Endothelial cell (in vitro differentiated cells): Measurements from ENCODE around the gene ATP10A. TPM values are rescaled to one million over a fixed set of nuclear protein-coding genes. Genes with fewer than 3 reads are reported as not detected.

Experiments
- DNase-seq: peaks from one replicate; pipeline ENCODE4 v3.0.0; 2021; ENCODE audit warnings: low spot score
- H3K27ac Mint-ChIP-seq: one replicate; pipeline ENCODE4 v1.8.0; 2021; ENCODE audit warnings: mixed read lengths, inconsistent platforms; ENCODE audit not compliant: unreplicated experiment
- H3K27me3 Mint-ChIP-seq: one replicate; pipeline ENCODE4 v1.8.0; 2021; ENCODE audit warnings: mild to moderate bottlenecking, moderate library complexity, mixed read lengths, inconsistent platforms; ENCODE audit not compliant: unreplicated experiment
- H3K36me3 Mint-ChIP-seq: one replicate; pipeline ENCODE4 v1.8.0; 2021; ENCODE audit warnings: mild to moderate bottlenecking, low read depth, mixed read lengths, inconsistent platforms; ENCODE audit not compliant: unreplicated experiment
- H3K4me1 Mint-ChIP-seq: one replicate; pipeline ENCODE4 v1.8.0; 2021; ENCODE audit warnings: mild to moderate bottlenecking, mixed read lengths, inconsistent platforms; ENCODE audit not compliant: unreplicated experiment
- H3K4me3 Mint-ChIP-seq: one replicate; pipeline ENCODE4 v1.8.0; 2021; ENCODE audit warnings: mild to moderate bottlenecking, mixed read lengths, inconsistent platforms; ENCODE audit not compliant: unreplicated experiment
- H3K9me3 Mint-ChIP-seq: one replicate; pipeline ENCODE4 v1.8.0; 2021; ENCODE audit warnings: mixed read lengths, inconsistent platforms; ENCODE audit not compliant: unreplicated experiment
- total RNA-seq: library from RNA; stranded (reverse); fragmentation: NEBNext Ultra II Directional; extraction: Animal tissue kit (Norgen Biotek cat#: 25700); gene quantifications from one replicate; pipeline ENCODE4 v1.2.1, GENCODE V29; 2021; ENCODE audit not compliant: unreplicated experiment
- TF ChIP-seq, protein P1 (sequence below): fragments of 200-600 bp; sonication (generic); IDR thresholded peaks from one replicate; pipeline ENCODE4 v1.5.0; 2021; ENCODE audit warnings: antibody characterized with exemption; ENCODE audit not compliant: unreplicated experiment

Gene ATP10A
- total RNA-seq, 1 donor from 2014 or later, result 0.13 TPM

DNA sequence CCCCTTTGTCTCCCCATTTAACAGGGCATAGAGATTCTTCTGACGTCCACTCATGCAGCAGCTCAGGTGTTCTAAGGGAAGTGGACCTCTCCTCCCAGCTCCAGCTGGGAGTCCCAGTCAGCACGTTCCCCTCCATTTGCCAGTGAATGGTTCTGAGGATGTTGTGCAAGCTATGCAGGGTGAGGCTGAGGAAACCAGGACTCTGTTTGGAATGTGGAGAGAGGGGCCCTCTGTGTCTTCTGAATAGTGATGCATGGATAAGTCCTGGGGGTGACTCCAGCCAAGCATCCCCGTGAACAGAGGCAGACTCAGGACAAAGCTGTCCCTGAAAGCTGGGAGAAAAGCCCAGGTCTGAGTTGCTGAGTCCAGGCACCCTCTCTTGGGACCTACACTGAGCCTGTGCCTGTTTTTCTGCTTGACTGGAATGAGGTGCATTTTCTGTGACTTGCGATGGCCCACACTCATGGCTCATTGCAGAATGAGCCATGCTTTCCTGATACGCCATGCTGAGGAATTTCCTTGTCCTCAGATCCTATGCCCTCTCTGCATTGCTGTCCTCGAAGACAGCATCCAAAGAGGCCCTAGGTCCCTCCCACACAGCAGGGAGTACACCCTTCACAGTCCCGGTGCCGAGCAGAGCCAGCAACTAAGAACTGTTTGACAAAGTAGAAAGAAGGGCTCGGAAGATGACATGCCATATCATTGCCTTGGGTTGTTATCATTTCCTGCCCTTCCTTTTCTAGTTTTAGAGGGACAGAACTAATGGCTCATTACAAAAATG lies 185.2 kb downstream of the ATP10A start:
- no peak overlapping the region for H3K4me3 Mint-ChIP-seq
- no peak for DNase-seq
- no peak overlapping the region for H3K27ac Mint-ChIP-seq
- no peaks in the 10 kb centered on the region for H3K36me3 Mint-ChIP-seq
- TF ChIP-seq, protein P1, sequence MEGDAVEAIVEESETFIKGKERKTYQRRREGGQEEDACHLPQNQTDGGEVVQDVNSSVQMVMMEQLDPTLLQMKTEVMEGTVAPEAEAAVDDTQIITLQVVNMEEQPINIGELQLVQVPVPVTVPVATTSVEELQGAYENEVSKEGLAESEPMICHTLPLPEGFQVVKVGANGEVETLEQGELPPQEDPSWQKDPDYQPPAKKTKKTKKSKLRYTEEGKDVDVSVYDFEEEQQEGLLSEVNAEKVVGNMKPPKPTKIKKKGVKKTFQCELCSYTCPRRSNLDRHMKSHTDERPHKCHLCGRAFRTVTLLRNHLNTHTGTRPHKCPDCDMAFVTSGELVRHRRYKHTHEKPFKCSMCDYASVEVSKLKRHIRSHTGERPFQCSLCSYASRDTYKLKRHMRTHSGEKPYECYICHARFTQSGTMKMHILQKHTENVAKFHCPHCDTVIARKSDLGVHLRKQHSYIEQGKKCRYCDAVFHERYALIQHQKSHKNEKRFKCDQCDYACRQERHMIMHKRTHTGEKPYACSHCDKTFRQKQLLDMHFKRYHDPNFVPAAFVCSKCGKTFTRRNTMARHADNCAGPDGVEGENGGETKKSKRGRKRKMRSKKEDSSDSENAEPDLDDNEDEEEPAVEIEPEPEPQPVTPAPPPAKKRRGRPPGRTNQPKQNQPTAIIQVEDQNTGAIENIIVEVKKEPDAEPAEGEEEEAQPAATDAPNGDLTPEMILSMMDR, result no peak
- peaks cover 3% of the 10 kb centered on the region for H3K4me1 Mint-ChIP-seq
- peaks cover 4% of the 10 kb centered on the region for H3K27me3 Mint-ChIP-seq
- no peaks in the 10 kb centered on the region for H3K9me3 Mint-ChIP-seq

DNA sequence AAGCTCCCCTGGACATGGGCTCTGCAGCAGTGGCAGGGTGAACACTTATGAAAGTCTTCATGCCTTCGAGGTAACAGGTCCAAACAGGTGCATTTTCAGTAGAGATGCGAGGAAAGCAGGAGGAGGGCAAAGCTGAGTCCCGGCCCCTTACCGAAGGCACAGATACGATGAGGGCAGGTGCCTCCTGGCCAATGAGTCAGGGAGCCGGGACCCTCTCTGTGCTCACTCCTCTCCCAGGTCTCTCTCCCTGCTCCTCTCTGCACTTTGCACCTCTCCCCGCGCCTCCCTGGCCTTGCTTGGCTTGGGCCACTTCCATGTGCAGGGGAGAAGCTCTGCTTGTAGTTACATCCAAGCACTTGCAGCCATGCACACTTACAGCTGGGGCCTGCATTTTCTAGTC lies 187.1 kb downstream of the ATP10A start:
- no peak for DNase-seq
- peaks cover 1% of the 10 kb centered on the region for H3K27me3 Mint-ChIP-seq
- H3K4me1 Mint-ChIP-seq, result peaks cover 5% of the 10 kb centered on the region
- H3K36me3 Mint-ChIP-seq, result no peaks in the 10 kb centered on the region
- no peak overlapping the region for H3K27ac Mint-ChIP-seq
- TF ChIP-seq, protein P1, result no peak
- no peak overlapping the region for H3K4me3 Mint-ChIP-seq
- H3K9me3 Mint-ChIP-seq, result no peaks in the 10 kb centered on the region

DNA sequence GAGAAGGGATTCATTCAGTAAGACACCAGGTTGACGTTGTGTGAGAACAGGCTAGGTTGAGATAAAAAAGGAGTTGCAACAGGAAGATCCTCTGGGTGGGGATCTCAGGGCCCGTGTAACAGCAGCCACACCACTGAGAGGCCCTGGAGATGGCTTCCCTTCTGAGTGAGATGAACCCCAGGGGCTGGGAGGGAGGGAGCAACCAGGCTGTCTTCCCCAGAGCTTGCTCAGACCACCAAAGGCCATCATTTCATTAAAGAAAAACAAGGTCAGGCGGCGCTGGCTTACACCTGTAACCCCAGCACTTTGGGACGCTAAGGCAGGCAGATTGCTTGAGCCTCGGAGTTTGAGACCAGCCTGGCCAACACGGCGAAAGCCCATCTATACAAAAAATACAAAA lies 187.7 kb downstream of the ATP10A start:
- H3K27ac Mint-ChIP-seq, result no peak overlapping the region
- no peak for DNase-seq
- peaks cover 1% of the 10 kb centered on the region for H3K27me3 Mint-ChIP-seq
- TF ChIP-seq, protein P1, result no peak
- no peak overlapping the region for H3K4me3 Mint-ChIP-seq
- H3K9me3 Mint-ChIP-seq, result no peaks in the 10 kb centered on the region
- H3K36me3 Mint-ChIP-seq, result no peaks in the 10 kb centered on the region
- H3K4me1 Mint-ChIP-seq, result peaks cover 11% of the 10 kb centered on the region

DNA sequence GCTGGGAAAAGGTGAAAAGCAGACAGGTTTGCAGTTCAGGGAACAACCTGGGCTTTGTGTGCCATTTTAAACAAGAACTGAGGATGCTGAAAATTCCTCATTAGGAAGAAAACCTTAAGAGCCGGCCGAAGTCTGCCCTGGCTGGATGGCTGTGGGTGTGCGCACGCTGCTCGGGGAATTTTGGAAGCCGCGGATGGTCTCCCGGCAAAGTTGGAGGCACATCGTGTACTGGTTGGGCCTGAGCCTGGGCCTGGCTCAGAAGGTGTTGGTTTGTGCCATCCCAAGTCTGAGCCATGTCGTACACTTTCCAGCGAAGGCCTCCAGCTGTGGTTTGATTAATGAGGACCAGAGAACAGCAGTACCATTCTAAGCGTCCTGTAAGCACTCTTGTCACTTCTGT lies 188.2 kb downstream of the ATP10A start:
- peaks cover 5% of the 10 kb centered on the region for H3K27me3 Mint-ChIP-seq
- H3K27ac Mint-ChIP-seq, result no peak overlapping the region
- H3K9me3 Mint-ChIP-seq, result no peaks in the 10 kb centered on the region
- H3K36me3 Mint-ChIP-seq, result no peaks in the 10 kb centered on the region
- H3K4me3 Mint-ChIP-seq, result no peak overlapping the region
- TF ChIP-seq, protein P1, result no peak
- no peak for DNase-seq
- peaks cover 15% of the 10 kb centered on the region for H3K4me1 Mint-ChIP-seq

DNA sequence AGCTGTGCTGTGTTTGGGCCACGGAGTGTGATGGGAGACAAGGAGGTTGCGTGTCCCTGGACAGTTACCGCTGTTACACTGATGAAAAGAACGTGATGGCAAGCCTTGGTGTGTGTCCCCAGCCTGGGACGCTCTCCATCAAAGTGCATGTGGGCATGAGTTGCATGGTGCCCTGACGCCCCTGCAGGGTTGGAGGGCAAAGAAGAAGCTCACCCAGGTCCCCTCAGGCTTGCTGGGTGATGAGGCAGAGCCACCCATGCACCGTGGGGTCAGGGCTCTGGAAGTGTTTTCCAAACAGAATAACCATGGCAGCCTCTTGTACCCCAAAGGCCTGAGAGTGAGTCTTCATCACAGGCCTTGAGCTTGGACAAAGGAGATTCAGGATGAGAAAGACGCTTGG lies 189.2 kb downstream of the ATP10A start:
- H3K4me3 Mint-ChIP-seq, result no peak overlapping the region
- peaks cover 17% of the 10 kb centered on the region for H3K4me1 Mint-ChIP-seq
- no peak for DNase-seq
- no peaks in the 10 kb centered on the region for H3K9me3 Mint-ChIP-seq
- no peak overlapping the region for H3K27ac Mint-ChIP-seq
- H3K36me3 Mint-ChIP-seq, result no peaks in the 10 kb centered on the region
- H3K27me3 Mint-ChIP-seq, result peaks cover 7% of the 10 kb centered on the region
- TF ChIP-seq, protein P1, result no peak
